GM19468 (cell line): ENCODE data around the gene MLF1.
"Not testable (repeated sequence)": the region's sequence is repeated elsewhere in the genome, so short reads cannot be mapped to it uniquely, and the experiment has no call there.

Experiments
- ATAC-seq: cut with Tn5 transposase; IDR thresholded peaks from one replicate; pipeline ENCODE4 v1.9.1; 2021; ENCODE audit warnings: mild to moderate bottlenecking, moderate library complexity, moderate number of reproducible peaks; ENCODE audit not compliant: unreplicated experiment; ENCODE audit errors: extremely low read depth

Gene MLF1, protein sequence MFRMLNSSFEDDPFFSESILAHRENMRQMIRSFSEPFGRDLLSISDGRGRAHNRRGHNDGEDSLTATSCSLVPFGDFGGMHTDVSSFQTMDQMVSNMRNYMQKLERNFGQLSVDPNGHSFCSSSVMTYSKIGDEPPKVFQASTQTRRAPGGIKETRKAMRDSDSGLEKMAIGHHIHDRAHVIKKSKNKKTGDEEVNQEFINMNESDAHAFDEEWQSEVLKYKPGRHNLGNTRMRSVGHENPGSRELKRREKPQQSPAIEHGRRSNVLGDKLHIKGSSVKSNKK

DNA sequence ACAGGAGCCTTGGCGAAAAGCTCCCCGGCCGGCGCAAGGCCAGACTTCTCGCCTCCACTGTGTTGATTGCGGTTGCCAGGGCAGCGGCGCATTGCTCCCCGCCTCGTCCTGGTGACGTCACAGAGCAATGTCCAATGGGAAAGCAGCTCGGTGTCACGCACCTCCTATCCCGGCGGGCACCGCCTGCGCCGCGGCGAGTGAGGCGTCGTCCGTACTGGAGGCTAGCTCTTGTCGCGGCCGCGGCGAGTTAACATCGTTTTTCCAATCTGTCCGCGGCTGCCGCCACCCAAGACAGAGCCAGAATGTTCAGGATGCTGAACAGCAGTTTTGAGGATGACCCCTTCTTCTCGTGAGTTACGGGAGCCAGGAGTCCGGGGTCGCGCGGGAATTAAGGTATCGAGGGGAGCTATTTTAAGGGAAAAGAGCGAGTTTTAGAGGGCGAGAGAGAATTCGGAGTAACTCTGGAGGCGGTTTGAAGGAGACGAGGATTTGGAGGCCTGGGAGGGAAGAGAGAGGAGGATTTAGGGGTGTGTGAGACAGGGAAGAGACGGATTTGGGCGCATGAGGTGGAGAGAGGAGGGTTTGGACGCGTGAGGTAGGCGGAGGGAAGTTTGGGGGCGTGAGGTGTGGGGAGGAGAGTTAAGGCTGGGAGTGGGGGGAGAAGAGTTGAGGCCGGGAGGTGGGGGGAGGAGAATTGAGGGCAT, at the start of gene MLF1:
TSS of gene MLF1 (plus strand) at position 196 of the 704 bp plus-strand sequence. CDS start at position 303, 107 bp downstream.
- peak; percentile 100 for ATAC-seq

DNA sequence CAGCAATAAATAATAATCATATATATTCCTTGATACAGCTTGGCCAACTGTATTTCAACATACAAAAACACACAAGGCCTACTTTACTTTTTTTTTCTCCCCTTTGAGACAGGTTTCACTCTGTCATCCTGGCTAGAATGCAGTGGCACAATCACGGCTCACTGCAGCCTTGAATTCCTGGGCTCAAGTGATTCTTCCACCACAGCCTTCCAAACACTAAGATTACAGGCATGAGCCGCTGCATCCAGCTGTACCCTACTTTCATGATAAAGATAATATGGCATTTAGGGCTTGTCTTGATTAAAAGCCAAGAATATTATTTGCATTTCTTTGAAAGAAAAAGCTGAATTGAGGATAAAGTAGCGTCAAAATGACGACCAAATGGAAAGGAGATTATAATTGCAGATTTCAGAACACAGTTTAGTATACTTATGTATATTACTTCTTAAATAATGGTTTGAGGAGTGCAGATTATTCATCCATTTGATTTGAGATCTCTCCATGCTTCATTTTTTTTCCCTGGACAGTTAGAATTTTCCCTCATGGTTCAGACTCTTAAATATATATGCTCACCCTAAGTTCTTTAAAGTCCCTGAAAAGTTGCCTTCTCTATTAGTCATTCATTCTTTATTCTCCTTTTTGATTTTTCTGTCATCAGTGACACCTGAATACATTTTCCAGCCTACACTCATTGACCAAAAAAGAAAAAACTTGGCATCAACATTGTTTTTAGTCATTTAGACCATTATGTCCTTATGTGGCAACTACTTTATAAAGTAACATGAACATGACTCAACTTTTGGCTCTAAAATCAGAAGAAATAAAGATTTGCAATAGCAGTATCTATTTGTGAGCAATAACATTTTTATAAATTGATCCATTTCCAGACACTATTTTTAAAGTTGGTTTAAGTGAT, 48.5 kb upstream of the MLF1 start:
- no peak for ATAC-seq

DNA sequence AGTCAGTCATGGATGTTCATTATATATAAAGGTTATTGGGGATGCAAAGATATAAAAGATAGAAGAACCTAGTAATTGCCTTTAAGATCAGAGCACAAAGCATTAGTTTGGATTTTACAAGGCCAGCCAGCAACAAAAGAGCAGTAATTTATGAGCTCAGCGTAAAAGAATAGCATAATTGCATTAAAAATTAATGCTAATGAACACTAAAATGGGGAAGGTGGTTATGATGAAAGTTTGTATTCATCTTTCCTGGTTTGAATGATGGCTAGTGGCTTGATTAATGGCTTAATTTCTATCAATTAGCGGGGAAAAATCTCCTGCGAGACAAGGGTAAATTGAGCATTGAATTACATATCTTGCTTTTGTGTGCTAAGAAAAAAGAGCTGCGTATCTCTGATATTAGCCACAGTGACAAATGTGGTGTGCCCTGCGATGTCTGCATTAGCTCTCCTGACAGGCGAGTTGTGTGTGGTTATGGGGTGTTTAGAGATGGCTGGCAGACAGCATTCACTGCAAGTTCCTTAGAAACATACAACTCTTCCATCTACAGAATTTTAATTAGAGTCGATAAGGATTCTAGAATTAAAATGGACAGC, 42.8 kb upstream of the MLF1 start:
- no peak for ATAC-seq

DNA sequence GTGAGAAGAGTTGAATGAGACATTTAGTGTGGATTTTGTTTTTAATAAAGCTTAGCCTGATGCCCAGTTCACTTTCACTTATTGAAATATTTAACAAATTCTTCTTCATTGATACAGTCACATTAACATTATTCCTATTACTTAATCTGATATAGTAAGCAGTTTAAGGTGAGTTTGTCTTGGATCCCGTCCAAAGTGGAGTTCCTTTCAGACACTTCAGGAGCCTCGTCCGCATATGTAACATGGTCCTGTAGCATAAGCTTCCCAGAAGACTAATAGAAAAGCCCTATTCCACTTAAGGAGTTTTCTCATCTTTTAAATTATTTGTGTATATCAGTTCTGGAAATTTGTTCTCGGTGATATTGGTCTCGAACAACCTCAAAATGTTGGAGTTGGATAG, 39.7 kb upstream of the MLF1 start:
- ATAC-seq = no peak

DNA sequence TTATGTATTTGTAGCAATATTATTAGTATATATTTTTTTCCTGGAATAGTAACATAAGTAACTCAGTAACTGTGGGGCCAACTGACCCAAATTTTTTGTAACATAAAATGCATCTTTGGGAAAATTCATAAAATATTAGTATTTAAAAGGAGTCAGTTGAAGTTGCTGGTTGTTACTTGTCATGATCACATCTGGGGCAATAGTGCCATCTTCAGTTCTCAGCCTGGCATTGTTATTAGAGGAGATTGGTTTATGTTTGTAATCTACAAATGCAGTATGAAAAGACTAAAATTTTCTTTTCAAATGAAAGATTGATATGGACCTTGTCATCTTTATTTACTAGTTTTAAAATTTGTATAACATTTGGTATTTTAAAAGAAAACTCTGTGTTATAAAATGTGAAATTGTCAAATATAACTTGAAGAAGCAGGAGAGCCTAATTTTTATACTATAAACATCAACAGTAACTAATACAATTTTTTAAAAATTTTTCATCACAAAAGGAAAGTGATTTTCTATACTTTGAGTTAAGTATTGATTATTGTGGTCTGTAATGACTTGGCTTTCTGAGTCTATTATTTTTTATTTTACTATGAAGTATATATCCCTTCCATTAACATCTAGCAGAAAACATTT, 38.8 kb upstream of the MLF1 start:
- no peak for ATAC-seq

DNA sequence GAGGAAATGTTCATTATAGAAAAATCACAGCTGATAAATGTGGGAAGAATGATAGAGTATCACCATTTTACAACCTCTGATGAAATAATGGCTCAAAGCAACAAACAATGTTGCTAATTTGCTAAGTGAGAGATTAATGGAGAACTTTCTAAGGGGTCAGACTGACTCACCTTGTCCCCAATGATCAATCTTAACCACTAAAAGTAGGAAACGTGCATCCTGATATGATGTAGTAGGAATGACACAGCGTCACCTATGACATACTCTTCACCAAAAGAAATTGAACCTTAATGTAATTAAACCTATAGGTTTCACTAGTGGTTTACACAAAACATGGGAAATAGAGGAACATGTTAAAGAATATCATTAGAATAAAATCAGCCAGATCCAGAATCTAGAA, 35.1 kb upstream of the MLF1 start:
- ATAC-seq = no peak

DNA sequence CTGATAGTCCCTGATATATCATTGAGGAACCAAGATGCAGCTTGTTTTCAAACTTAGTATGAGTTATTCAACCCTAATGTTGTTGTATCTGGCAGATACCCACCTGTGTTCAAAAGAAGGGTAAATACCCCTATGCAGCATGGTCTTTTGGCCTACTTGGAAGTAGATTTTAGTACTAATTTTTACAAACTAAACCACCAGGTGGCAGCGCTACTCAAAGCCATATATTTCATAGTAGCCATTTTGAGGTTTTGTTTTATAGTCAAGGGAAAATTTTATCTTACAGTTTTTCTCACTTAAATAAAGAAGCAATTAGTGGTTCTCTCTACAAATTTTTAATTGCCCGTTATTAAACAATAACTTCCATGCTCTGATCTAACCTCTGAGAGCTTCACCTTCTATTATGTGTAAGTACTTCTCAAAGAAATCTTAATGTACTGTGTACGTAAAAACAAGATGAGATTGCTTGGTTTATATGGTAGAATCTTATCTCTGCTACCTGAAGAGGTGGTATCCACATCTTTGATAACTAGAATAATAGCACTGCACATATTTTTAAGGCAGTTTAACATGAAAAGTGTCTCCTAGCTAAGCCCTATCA, 31.5 kb upstream of the MLF1 start:
- no peak for ATAC-seq

DNA sequence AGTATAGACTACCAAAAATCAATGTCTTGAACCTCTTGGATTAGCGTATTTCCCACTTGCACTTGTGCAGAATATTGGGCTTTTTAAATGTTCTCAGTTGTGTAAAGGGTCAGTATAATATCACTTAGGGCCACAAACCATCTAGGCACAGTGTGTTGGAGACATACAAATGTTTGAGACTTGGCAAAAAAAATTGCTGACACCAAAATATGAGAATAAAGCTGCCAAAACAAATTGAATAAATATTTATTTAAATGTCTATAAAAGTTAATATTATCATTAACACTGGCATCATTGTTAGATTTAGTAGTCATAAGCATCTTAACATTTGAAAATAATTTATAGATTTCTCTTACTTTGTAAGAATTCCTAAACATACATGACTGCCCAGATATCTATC, 30.9 kb upstream of the MLF1 start:
- ATAC-seq = no peak

DNA sequence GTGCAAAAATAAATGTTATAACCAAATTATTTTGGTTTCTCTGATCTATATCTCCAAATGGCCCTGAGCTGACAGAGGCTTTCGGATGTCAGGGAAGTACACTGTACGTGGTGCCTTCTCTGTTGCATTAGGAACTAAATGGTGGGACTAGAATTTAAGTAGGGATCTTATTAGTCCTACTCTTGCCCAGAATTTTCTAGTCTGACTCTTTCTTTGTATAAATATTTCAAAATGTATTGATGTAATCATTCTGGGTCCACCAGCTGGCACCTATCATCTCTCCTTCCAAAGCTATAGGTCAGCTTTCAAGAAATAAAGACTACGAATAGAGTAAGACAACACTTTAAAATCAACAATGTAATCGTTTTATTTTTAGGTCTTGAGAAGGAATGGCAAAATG, 22.3 kb upstream of the MLF1 start:
- ATAC-seq = no peak

DNA sequence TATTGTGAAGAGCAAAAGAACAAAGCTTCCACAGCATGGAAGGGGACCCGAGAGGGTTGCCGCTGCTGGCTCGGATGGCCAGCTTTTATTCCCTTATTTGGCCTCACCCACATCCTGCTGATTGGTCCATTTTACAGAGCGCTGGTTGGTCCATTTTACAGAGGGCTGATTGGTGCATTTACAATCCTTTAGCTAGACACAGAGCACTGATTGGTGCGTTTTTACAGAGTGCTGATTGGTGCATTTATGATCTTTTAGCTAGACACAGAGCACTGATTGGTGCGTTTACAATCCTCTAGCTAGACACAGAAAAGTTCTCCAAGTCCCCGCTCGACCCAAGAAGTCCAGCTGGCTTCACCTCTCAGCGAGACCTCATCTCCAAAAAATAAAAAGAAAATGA, 21.1 kb upstream of the MLF1 start:
- not testable (repeated sequence) for ATAC-seq

DNA sequence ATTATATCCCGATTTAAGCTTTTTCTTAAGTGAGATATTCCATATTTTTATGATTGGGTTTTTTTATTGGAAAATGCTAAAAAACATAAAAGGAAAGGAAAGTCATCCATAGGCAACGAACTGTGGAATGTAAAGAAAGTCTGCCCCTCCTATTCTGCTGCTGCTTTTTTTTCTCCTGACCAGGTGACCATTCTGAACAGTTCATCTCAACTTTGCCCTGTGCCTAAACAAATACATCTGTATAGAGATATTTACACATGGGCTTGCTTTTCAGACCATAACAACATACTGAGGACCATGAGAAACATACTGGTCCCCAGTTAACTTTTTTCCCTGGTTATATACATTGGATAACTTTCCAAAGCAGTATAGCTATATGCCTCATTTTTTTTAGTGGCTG, 18.9 kb upstream of the MLF1 start:
- no peak for ATAC-seq

DNA sequence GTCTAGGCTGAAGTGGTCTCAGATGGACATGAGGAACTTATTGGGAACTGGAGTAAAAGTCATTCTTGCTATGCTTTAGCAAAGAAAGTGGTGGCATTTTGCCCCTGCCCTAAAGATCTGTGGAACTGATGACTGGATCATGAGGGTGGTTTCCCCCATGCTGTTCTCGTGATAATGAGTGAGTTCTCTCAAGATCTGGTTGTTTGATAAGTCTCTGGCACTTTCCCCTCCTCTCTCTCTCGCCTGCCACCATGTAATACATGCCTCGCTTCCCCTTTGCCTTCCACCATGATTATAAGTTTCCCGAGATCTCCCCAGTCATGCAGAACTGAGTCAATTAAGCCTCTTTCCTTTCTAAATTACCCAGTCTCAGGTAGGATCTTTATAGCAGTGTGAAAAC, 11.5 kb upstream of the MLF1 start:
- no peak for ATAC-seq

DNA sequence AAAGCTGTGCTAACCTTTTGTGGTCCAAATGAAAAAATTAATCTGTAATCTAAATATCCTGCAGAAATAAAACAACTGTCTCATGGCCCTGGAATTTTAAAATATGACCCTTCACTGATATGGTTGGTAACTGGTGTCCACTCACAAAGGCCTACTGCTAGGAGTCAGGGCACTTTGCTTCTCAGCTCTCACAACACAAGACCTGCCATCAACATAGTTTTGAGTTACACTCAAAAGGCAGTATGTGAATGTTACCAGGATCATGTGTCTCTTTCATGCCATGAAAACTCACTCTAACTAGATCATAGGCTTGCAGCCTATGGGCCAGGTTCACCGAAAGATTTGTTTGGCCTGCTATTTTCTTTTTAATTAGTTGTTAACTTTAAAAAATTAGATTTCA, 10.0 kb upstream of the MLF1 start:
- no peak for ATAC-seq

DNA sequence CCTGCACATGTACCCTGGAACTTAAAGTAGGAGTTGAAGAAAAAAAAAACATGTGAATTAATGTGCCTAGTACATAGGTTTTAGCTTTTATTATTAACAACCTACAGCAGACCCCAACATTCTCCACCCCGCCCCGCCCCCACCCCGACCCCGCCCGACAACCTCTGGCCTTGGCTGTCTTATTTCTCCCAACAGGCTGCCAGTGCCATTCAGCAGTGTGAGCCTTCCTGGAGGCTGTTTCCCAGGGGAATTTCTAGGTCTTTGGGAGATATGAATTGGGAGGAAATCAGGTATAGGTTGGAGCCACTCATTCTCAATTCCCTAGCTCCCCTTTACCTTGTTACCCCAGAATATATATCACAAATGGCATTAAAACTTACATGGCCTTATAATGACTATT, 8.3 kb upstream of the MLF1 start:
- no peak for ATAC-seq

DNA sequence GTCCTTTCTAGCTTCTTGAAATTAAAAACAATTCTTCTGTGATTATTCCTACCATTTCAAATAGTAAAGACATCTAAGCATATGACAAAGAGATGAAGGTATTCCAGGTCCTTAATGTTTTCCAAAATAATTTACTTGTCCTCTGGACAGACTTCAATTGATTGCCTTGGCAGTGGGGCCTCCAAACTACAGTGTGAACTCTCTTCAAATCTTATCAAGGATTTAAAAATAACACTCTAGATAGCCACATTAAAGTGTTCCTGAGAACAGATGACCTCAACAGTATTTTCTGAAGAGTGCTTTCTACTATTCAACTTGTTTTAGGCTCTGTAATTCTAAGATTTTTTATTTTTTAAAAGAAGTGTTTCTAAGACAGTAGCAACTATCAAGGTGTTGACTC, 7.9 kb upstream of the MLF1 start:
- ATAC-seq = no peak

DNA sequence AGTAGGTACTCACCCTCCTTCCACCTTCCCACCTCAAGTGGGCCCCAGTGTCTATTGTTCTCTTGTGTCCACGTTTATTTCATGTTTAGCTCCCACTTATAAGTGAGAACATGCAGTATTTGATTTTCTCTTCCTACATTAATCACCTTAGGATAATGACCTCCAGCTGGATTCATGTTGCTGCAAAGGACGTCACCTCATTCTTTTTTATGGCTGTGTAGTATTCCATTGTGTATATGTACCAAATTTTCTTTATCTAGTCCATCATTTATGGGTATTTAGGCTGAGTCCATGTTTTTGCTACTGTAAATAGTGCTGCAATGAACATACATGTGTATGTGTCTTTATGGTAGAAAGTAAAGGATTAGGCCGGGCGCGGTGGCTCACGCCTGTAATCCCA, 5.9 kb upstream of the MLF1 start:
- ATAC-seq = no peak

DNA sequence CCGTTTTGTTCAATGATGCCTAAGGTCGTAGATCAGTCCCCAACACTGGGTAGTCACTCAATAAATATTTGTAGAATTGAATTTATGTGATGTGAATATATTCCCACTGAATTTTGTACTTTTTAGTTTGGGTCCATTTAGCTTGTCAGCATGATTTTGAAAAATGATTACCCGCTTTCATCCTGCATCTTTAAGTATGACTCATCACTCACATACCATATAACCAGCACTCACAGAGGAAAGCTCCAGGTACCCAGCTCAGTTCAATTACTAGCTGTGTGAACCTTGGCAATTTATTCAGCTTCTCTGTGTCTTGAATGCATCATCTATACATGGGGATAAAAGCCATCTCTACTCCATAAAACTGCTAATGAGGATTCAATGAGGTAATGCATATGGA, 2.2 kb upstream of the MLF1 start:
- ATAC-seq = no peak

DNA sequence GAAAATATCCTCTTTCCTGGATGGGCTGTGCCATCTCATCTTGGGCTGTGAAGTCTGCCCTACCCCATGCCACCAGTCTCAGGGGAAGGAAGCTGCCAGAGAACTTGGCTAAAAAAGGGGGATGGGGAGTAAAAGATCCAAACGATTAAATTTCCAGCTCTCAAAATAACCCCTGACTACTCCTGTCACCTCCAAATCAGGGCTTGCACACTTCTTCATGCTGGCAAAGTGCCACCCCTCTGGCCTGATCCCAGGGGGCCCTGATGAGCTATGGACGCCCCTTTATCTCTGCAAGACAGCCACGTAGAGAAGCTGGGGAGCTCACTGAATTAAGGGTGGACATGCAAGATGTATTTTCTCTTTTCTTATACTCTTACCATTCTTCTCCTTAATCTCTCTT, 1.2 kb upstream of the MLF1 start:
- no peak for ATAC-seq

DNA sequence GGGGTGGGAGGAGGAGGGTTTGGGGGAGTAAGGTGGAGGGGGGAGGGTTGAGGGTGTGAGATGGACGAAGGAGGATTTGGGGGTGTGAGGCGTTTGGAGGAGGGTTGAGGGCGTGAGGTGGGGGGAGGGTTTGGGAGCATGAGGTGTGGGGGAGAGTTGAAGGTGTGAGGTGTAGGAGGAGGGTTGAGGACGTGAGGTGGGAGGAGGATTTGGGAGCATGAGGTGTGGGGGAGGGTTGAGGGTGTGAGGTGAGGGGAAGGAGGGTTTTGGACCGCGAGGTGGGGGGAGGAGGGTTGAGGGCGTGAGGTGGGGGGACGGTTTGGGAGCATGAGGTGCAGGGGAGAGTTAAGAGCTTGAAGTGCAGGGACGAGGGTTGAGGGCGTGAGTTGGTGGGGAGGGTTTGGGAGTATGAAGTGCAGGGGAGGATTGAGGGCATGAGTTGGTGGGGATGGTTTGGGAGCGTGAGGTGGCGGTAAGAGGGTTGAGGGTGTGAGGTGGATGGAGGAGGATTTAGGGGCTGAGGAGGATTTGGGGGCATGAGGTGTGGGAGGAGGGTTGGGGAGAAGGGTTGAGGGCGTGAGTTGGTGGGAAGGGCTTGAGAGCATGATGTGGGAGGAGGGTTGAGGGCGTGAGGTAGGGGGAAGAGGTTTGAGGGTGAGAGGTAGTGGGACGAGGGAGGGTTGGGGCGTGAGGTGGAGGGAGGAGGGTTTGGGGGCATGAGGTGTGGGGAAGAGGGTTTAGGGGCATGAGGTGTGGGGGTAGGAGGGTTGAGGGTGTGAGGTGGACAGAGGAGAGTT, 1.2 kb downstream of the MLF1 start:
- ATAC-seq = no peak
